ENCODE data around the gene PUM1. TPM values are rescaled to one million over a fixed set of nuclear protein-coding genes. Genes with fewer than 3 reads are reported as not detected.

The PUM1 gene
- total RNA-seq, 1 donor from 2014 or later, result 88.6 TPM

DNA sequence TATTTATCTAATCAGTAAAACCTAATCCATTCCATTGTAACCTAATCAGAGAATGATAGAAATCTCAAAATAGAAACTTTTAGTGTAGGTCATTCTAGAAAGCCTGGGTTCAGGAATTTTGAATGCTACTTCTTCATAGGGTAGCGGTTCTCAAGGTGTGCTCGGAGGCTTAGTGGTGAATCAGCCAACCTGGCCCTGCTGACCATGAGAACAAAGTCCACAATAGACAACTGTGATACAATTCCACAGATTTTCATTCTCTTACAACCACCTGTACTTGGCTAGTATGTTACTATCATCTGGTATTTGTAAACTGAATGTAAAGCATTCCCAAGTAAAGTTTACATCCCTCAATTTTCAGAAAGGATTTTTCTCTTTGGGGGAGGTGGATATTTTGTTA lies 7.5 kb upstream of the PUM1 start:
- intact Hi-C loops (cut with DNase I), result no loop called here
- TF ChIP-seq, protein P1, sequence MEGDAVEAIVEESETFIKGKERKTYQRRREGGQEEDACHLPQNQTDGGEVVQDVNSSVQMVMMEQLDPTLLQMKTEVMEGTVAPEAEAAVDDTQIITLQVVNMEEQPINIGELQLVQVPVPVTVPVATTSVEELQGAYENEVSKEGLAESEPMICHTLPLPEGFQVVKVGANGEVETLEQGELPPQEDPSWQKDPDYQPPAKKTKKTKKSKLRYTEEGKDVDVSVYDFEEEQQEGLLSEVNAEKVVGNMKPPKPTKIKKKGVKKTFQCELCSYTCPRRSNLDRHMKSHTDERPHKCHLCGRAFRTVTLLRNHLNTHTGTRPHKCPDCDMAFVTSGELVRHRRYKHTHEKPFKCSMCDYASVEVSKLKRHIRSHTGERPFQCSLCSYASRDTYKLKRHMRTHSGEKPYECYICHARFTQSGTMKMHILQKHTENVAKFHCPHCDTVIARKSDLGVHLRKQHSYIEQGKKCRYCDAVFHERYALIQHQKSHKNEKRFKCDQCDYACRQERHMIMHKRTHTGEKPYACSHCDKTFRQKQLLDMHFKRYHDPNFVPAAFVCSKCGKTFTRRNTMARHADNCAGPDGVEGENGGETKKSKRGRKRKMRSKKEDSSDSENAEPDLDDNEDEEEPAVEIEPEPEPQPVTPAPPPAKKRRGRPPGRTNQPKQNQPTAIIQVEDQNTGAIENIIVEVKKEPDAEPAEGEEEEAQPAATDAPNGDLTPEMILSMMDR (IDR thresholded peaks at IDR 0.05), result no peak
- no peak for TF ChIP-seq POLR2A (IDR thresholded peaks at IDR 0.05)
- TF ChIP-seq POLR2AphosphoS5 (IDR thresholded peaks at IDR 0.05; ENCODE audit: insufficient read depth in 1 of 2, low read depth in 1 of 2), result no peak
- Histone ChIP-seq H3K4me1 (no peaks in the 10 kb centered on the region), H3K27ac (no peak overlapping the region), H3K4me3 (no peak overlapping the region), H3K9me3 (no peaks in the 10 kb centered on the region), H3K27me3 (no peaks in the 10 kb centered on the region), H3K36me3 (no peaks in the 10 kb centered on the region)
- no peak for DNase-seq (ENCODE audit: extremely low spot score in 2 of 2)

GRCh38 chr1:31072304-31072746 lies 6.8 kb upstream of the PUM1 start:
- intact Hi-C loops (cut with DNase I), result no loop called here
- TF ChIP-seq POLR2AphosphoS5 (IDR thresholded peaks at IDR 0.05; ENCODE audit: insufficient read depth in 1 of 2, low read depth in 1 of 2), result no peak
- no peak for TF ChIP-seq POLR2A (IDR thresholded peaks at IDR 0.05)
- TF ChIP-seq, protein P1 (IDR thresholded peaks at IDR 0.05), result no peak
- DNase-seq (ENCODE audit: extremely low spot score in 2 of 2), result no peak
- Histone ChIP-seq H3K4me1 (no peaks in the 10 kb centered on the region), H3K27ac (no peak overlapping the region), H3K27me3 (no peaks in the 10 kb centered on the region), H3K36me3 (no peaks in the 10 kb centered on the region), H3K4me3 (no peak overlapping the region), H3K9me3 (no peaks in the 10 kb centered on the region)

DNA sequence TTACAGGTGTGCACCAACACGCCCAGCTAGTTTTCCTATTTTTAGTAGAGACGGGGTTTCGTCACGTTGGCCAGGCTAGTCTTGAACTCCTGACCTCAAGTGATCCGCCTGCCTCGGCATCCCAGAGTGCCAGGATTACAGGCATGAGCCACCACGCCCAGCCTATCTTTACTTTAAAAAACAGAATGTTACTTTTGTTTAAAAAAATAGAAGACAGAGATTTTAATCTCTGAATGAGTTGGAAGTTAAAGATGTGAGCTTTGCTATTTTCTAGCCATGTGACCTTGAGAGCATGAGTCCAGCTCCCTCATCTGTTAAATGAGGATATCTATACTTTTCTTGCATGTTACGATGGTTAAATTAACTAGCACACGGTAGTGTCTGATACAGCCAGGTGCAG lies 3.9 kb upstream of the PUM1 start:
- H3K36me3 ChIP-seq, result no peaks in the 10 kb centered on the region
- intact Hi-C loops (cut with DNase I), result no loop called here
- TF ChIP-seq POLR2AphosphoS5 (IDR thresholded peaks at IDR 0.05; ENCODE audit: insufficient read depth in 1 of 2, low read depth in 1 of 2) (no peak), POLR2A (IDR thresholded peaks at IDR 0.05) (no peak)
- TF ChIP-seq, protein P1 (IDR thresholded peaks at IDR 0.05), result no peak

GRCh38 chr1:31064718-31065309 lies 703 bp downstream of the PUM1 start:
- Histone ChIP-seq H3K36me3 (no peaks in the 10 kb centered on the region), H3K27me3 (no peaks in the 10 kb centered on the region), H3K4me1 (peaks cover 47% of the 10 kb centered on the region), H3K9me3 (no peaks in the 10 kb centered on the region), H3K27ac (peak overlapping the region; percentile 98), H3K4me3 (peak overlapping the region; percentile 72 to 86)
- no peak for TF ChIP-seq POLR2AphosphoS5 (IDR thresholded peaks at IDR 0.05; ENCODE audit: insufficient read depth in 1 of 2, low read depth in 1 of 2)
- TF ChIP-seq, protein P1 (IDR thresholded peaks at IDR 0.05), result no peak
- no peak for TF ChIP-seq POLR2A (IDR thresholded peaks at IDR 0.05)
- peak in 1 of 2 donors; percentile 86 for DNase-seq (ENCODE audit: extremely low spot score in 2 of 2)
- intact Hi-C loops (cut with DNase I), result no loop called here

More for the DNA sequence above, 3.9 kb upstream of the PUM1 start:
- H3K9me3 ChIP-seq, result no peaks in the 10 kb centered on the region
- peaks cover 5% of the 10 kb centered on the region for H3K4me1 ChIP-seq
- H3K4me3 ChIP-seq, result no peak overlapping the region
- H3K27me3 ChIP-seq, result no peaks in the 10 kb centered on the region
- no peak for DNase-seq (ENCODE audit: extremely low spot score in 2 of 2)
- H3K27ac ChIP-seq, result no peak overlapping the region

DNA sequence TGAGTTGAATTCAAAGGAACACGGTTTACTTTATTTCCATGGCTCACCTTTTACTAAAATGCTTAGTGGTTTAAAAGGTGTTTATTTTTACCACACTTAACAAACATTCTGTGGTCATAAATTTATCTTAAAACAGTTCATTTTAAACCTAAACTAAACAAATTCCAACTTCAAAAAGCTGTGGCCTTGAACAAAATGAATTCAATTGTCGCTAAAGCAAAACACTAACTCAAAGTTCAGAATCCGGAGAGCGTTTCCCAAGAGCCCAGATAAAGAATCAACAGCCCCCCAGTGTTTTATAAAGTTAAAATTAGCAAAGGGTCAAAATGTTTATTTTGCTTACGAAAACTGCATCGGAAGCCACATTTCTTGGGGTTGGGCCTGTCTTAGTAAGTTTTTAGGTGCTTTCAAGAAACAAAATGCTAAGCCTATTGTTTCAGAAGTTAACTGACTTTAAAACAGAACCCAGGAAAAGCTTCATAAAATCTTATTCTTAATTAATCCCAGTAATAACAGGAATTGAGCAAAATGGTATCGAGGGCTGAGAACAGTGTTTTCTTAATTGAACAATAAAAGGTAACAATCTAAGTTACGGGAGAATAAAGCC lies 1.3 kb downstream of the PUM1 start:
- H3K4me3 ChIP-seq, result peak overlapping the region; percentile 72 to 86
- no peak for DNase-seq (ENCODE audit: extremely low spot score in 2 of 2)
- H3K27me3 ChIP-seq, result no peaks in the 10 kb centered on the region
- H3K27ac ChIP-seq, result peak overlapping the region; percentile 98
- intact Hi-C loops (cut with DNase I), result no loop called here
- no peaks in the 10 kb centered on the region for H3K9me3 ChIP-seq
- H3K4me1 ChIP-seq, result peaks cover 53% of the 10 kb centered on the region
- TF ChIP-seq, protein P1 (IDR thresholded peaks at IDR 0.05), result no peak
- TF ChIP-seq POLR2A (IDR thresholded peaks at IDR 0.05), result no peak
- TF ChIP-seq POLR2AphosphoS5 (IDR thresholded peaks at IDR 0.05; ENCODE audit: insufficient read depth in 1 of 2, low read depth in 1 of 2), result no peak
- peaks cover 0 to 1% of the 10 kb centered on the region in 2 donors for H3K36me3 ChIP-seq

Measured in vagina (tissue), 2 donors.